Right cardiac atrium (tissue), 5 donors: ENCODE results near the gene RAB21. TPM values are rescaled to one million over a fixed set of nuclear protein-coding genes. Genes with fewer than 3 reads are reported as not detected.

Experiments
- ATAC-seq, 2 donors: fragments of 200-7000 bp; cut with Tn5 transposase; one replicate each; pipeline versions ENCODE4 v1.8.0 to v1.9.1; 2020; ENCODE audit warnings: moderate library complexity in 2 of 2, mild to moderate bottlenecking in 1 of 2
- DNase-seq, 3 donors: peaks; one replicate each; pipeline ENCODE4 v3.0.0-alpha.2; 2020
- H3K27ac ChIP-seq: one replicate; pipeline ENCODE4 v1.5.1; 2013; ENCODE audit warnings: mild to moderate bottlenecking, low read length, control low read depth, moderate library complexity
- H3K27me3 ChIP-seq: one replicate; pipeline ENCODE4 v1.6.1; 2013; ENCODE audit not compliant: control insufficient read depth, insufficient read depth
- H3K4me1 ChIP-seq: one replicate; pipeline ENCODE4 v1.6.1; 2013; ENCODE audit warnings: low read length; ENCODE audit not compliant: control insufficient read depth, insufficient read depth
- H3K4me3 ChIP-seq: one replicate; pipeline ENCODE4 v1.5.1; 2013; ENCODE audit warnings: low read length, control low read depth
- H3K9me3 ChIP-seq: one replicate; pipeline ENCODE4 v1.6.1; 2013; ENCODE audit warnings: low read length; ENCODE audit not compliant: control insufficient read depth
- WGBS: extraction: QIAGEN DNeasy Blood & Tissue Kit; methylation state at CpG from one replicate; pipeline ENCODE4 v1.1.7; 2013; 5-methylcytosine and 5-hydroxymethylcytosine counted together
- intact Hi-C, 4 donors: fragments of 100-400 bp; cut with DNase I; formaldehyde crosslinking; loops; one replicate each; pipeline versions ENCODE4 v1.11.0 to v1.14.0; 2022 to 2023
- polyA plus RNA-seq: library from polyadenylated mRNA; stranded (reverse); fragments of 200-250 nt; gene quantifications from one replicate; pipeline ENCODE4 v1.2.3, GENCODE V29; 2013
- total RNA-seq, 4 donors: library from RNA; stranded (reverse); fragmentation: NEBNext Ultra II Directional; extraction: Animal tissue kit (Norgen Biotek cat#: 25700); gene quantifications; one replicate each; pipeline ENCODE4 v1.2.1, GENCODE V29; 2021
- donor health status: healthy with polysubstance abuse.
- donor health status: DM: no; HTN: yes; CAD: no.
- donor health status: DM: no; HTN: no; CAD: no.
- donor health status: DM: no; HTN: yes; CAD: no; lungs with severe emphysema.
- donor health status: DM: yes; HTN: yes; CAD: no.

Gene RAB21
- total and polyA plus RNA-seq, 5 donors = 51.1 to 152 (median 133) TPM

DNA sequence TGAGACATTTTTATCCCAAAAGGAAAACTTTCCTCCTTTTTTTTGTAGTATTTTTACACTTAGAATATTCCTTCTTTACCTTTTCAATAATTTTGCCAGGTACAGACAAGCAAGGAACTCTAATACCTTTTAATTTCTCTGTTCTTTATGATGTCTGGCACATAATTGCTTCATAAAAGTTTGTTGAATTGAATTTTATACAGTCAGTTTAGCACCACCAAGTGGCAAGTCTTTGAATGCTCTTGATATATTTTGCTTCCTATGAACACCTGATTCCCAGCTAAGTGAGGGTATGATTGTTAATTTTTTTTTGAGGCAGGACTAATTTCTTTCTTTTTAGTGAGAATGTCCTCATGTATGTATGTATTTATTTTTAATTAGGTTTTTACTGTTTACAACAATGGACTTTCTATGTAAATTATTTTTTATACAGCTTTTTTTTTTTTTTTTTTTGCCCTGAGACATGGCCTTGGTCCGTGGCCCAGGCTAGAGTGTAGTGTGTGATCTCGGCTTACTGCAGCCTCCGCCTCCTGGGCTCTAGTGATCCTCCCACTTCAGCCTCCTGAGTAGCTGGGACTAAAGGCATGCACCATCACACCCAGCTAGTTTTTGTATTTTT lies 91.8 kb downstream of the RAB21 start:
- ATAC-seq = no peak
- H3K4me1 ChIP-seq = peaks cover 5% of the 10 kb centered on the region

GRCh38 chr12:71848212-71848611 lies 93.5 kb downstream of the RAB21 start:
- peaks cover 2% of the 10 kb centered on the region for H3K9me3 ChIP-seq
- no peaks in the 10 kb centered on the region for H3K27me3 ChIP-seq
- intact Hi-C loops = loop anchor here in 2 of 4 donors (5.0 to 10.0 kb wide), 2 partner anchors 63 to 66 kb away; no protein-coding TSS in a partner anchor
- no peak for DNase-seq
- peaks cover 6% of the 10 kb centered on the region for H3K4me1 ChIP-seq
- H3K27ac ChIP-seq = no peak overlapping the region
- no peak overlapping the region for H3K4me3 ChIP-seq
- no peak for ATAC-seq

More for the DNA sequence above, 91.8 kb downstream of the RAB21 start:
- no peaks in the 10 kb centered on the region for H3K27me3 ChIP-seq
- H3K9me3 ChIP-seq = no peaks in the 10 kb centered on the region
- H3K27ac ChIP-seq = no peak overlapping the region
- no peak overlapping the region for H3K4me3 ChIP-seq
- DNase-seq = no peak
- intact Hi-C loops = loop anchor here in 2 of 4 donors (5.0 to 10.0 kb wide), 2 partner anchors 62 to 64 kb away; no protein-coding TSS in a partner anchor
- WGBS = 75% methylated on average over 3 of the region's 3 CpGs

DNA sequence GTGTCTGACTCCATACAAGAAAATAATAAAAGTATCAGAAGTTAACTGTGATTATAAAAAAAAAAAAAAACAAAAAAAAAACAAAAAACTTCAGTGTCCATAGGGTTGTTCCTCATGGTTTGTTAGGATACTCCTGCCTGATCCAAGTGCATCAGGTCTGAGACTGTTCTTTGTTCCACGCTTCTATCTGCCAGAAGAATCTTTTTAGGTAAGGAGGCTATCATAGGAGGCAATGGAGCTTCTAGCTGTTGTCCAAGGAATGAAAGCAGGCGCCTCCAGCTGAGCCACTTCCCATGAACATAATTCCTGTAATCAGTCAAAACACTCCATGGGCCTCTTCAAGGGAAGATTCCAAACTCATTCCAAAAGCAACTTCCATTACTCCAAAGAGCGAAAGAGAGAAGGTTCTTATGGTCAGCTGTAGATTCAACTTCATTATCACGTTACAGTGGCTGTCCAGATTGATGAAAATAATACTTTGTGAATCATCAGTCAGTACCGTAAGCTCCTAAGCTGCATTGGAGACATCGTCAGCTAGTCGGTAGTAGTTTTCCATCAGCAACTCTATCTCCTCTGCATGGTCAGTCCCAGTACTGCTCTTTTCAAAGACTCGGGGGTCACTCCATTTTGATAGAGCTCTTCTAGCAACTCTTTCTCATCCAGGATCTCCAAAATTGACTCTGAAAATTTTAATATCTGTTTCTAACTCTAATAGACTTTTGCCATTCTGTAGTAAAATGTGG lies 94.6 kb downstream of the RAB21 start:
- 82% methylated on average over 8 of the region's 8 CpGs for WGBS
- peaks cover 4% of the 10 kb centered on the region for H3K4me1 ChIP-seq
- no peaks in the 10 kb centered on the region for H3K27me3 ChIP-seq
- no peak for DNase-seq
- no peak overlapping the region for H3K27ac ChIP-seq
- intact Hi-C loops = loop anchor here in 2 of 4 donors (5.0 to 10.0 kb wide), 2 partner anchors 64 to 67 kb away; no protein-coding TSS in a partner anchor
- ATAC-seq = no peak
- no peak overlapping the region for H3K4me3 ChIP-seq
- peaks cover 2% of the 10 kb centered on the region for H3K9me3 ChIP-seq

Other genes with a start within 250 kb of the RAB21 start
- 10 to 100 TPM; 19.5 to 29.5 (median 23.3) TPM for gene ZFC3H1, start 91.0 kb upstream of the RAB21 start, total RNA-seq
- 12.4 TPM for gene ZFC3H1, start 91.0 kb upstream of the RAB21 start, polyA plus RNA-seq
- gene THAP2, start 90.6 kb upstream of the RAB21 start, total RNA-seq = 1 to 10 TPM; 4.8 to 8.5 (median 7.7) TPM
- 3.8 TPM for gene THAP2, start 90.6 kb upstream of the RAB21 start, polyA plus RNA-seq
- gene TMEM19, start 68.8 kb upstream of the RAB21 start, total RNA-seq = 10 to 100 TPM; 28.5 to 31.3 (median 29.0) TPM
- gene TMEM19, start 68.8 kb upstream of the RAB21 start, polyA plus RNA-seq = 14.0 TPM
- gene TBC1D15, start 84.9 kb downstream of the RAB21 start, total RNA-seq = 10 to 100 TPM; 22.9 to 30.8 (median 28.5) TPM
- gene TBC1D15, start 84.9 kb downstream of the RAB21 start, polyA plus RNA-seq = 16.7 TPM
- gene TPH2, start 184.0 kb downstream of the RAB21 start, total RNA-seq = not detected
- gene TPH2, start 184.0 kb downstream of the RAB21 start, polyA plus RNA-seq = not detected